ENCODE results near the gene DAAM2. TPM values are rescaled to one million over a fixed set of nuclear protein-coding genes. Genes with fewer than 3 reads are reported as not detected.

DAAM2 gene
- total RNA-seq, 4 donors from 2014 or later, result 15.7 to 31.6 (median 20.7) TPM

- TF ChIP-seq POLR2AphosphoS5 (IDR thresholded peaks at IDR 0.05), result peak in 1 of 3 donors; percentile 62
- no peak for TF ChIP-seq POLR2A (IDR thresholded peaks at IDR 0.05)
- DNase-seq, result no peak
- H3K4me1 ChIP-seq, result no peaks in the 10 kb centered on the region
- peak overlapping the region in 3 of 4 donors; percentile 54 to 74 (median 57) for H3K27ac ChIP-seq
- no peaks in the 10 kb centered on the region for H3K36me3 ChIP-seq
- no peak overlapping the region for H3K4me3 ChIP-seq
- 68% methylated on average over 4 to 6 of the region's 6 CpGs for WGBS, 2 donors (ENCODE audit: low coverage in 1 of 2)
- no peaks in the 10 kb centered on the region for H3K9me3 ChIP-seq
- in situ Hi-C loops (cut with MboI; ENCODE audit: low pct_ligation_motif_present in 1 of 4, low pct_unique_long_range_greater_than_20kb in 1 of 4, low sequenced_read_pairs in 3 of 4), result no loop called here
- intact Hi-C loops (cut with DNase I; ENCODE audit: low total_unique reads), result no loop called here
- no peaks in the 10 kb centered on the region for H3K27me3 ChIP-seq
Observed at GRCh38 chr6:39772559-39773273, 19.5 kb upstream of the DAAM2 start.

- Histone ChIP-seq H3K27me3 (no peaks in the 10 kb centered on the region), H3K36me3 (no peaks in the 10 kb centered on the region), H3K9me3 (no peaks in the 10 kb centered on the region), H3K4me3 (no peak overlapping the region), H3K4me1 (no peaks in the 10 kb centered on the region), H3K27ac (peak overlapping the region in 3 of 4 donors; percentile 54 to 74 (median 57))
- 88 to 100% methylated on average over 1 to 2 of the region's 2 CpGs for WGBS, 2 donors (ENCODE audit: low coverage in 1 of 2)
- no peak for DNase-seq
- intact Hi-C loops (cut with DNase I; ENCODE audit: low total_unique reads), result no loop called here
- in situ Hi-C loops (cut with MboI; ENCODE audit: low pct_ligation_motif_present in 1 of 4, low pct_unique_long_range_greater_than_20kb in 1 of 4, low sequenced_read_pairs in 3 of 4), result no loop called here
- TF ChIP-seq POLR2AphosphoS5 (IDR thresholded peaks at IDR 0.05) (no peak), POLR2A (IDR thresholded peaks at IDR 0.05) (no peak), CTCF (IDR thresholded peaks at IDR 0.05) (no peak), EP300 (IDR thresholded peaks at IDR 0.05; ENCODE audit: low read depth) (no peak)
Observed at GRCh38 chr6:39773782-39774181, 18.4 kb upstream of the DAAM2 start.

GRCh38 chr6:39776581-39776980, 15.6 kb upstream of the DAAM2 start:
- DNase-seq, result no peak
- Histone ChIP-seq H3K9me3 (no peaks in the 10 kb centered on the region), H3K27me3 (no peaks in the 10 kb centered on the region), H3K27ac (no peak overlapping the region), H3K4me1 (no peaks in the 10 kb centered on the region), H3K4me3 (no peak overlapping the region), H3K36me3 (no peaks in the 10 kb centered on the region)
- no peak for TF ChIP-seq POLR2A (IDR thresholded peaks at IDR 0.05)
- TF ChIP-seq EP300 (IDR thresholded peaks at IDR 0.05; ENCODE audit: low read depth), result no peak
- no peak for TF ChIP-seq POLR2AphosphoS5 (IDR thresholded peaks at IDR 0.05)
- no peak for TF ChIP-seq CTCF (IDR thresholded peaks at IDR 0.05)
- intact Hi-C loops (cut with DNase I; ENCODE audit: low total_unique reads) (no loop called here), in situ Hi-C loops (cut with MboI; ENCODE audit: low pct_ligation_motif_present in 1 of 4, low pct_unique_long_range_greater_than_20kb in 1 of 4, low sequenced_read_pairs in 3 of 4) (no loop called here)
- WGBS, 2 donors (ENCODE audit: low coverage in 1 of 2), result 47 to 78% methylated on average over 2 of the region's 2 CpGs

- Histone ChIP-seq H3K4me3 (no peak overlapping the region), H3K9me3 (no peaks in the 10 kb centered on the region), H3K27me3 (no peaks in the 10 kb centered on the region), H3K27ac (no peak overlapping the region), H3K4me1 (no peaks in the 10 kb centered on the region), H3K36me3 (no peaks in the 10 kb centered on the region)
- intact Hi-C loops (cut with DNase I; ENCODE audit: low total_unique reads) (no loop called here), in situ Hi-C loops (cut with MboI; ENCODE audit: low pct_ligation_motif_present in 1 of 4, low pct_unique_long_range_greater_than_20kb in 1 of 4, low sequenced_read_pairs in 3 of 4) (no loop called here)
- DNase-seq, result no peak
- no peak for TF ChIP-seq CTCF (IDR thresholded peaks at IDR 0.05)
- WGBS, 2 donors (ENCODE audit: low coverage in 1 of 2), result 74 to 80% methylated on average over 1 to 10 of the region's 10 CpGs
Observed at GRCh38 chr6:39777218-39777617, 15.0 kb upstream of the DAAM2 start.

- intact Hi-C loops (cut with DNase I; ENCODE audit: low total_unique reads), result no loop called here
- H3K27ac ChIP-seq, result no peak overlapping the region
- in situ Hi-C loops (cut with MboI; ENCODE audit: low pct_ligation_motif_present in 1 of 4, low pct_unique_long_range_greater_than_20kb in 1 of 4, low sequenced_read_pairs in 3 of 4), result no loop called here
Observed at GRCh38 chr6:39777661-39778060, 14.5 kb upstream of the DAAM2 start.

More at GRCh38 chr6:39777661-39778060, 14.5 kb upstream of the DAAM2 start:
- no peak for DNase-seq
- no peaks in the 10 kb centered on the region for H3K36me3 ChIP-seq
- H3K9me3 ChIP-seq, result no peaks in the 10 kb centered on the region
- no peaks in the 10 kb centered on the region for H3K27me3 ChIP-seq
- H3K4me1 ChIP-seq, result no peaks in the 10 kb centered on the region
- WGBS, 2 donors (ENCODE audit: low coverage in 1 of 2), result 70 to 79% methylated on average over 2 to 4 of the region's 4 CpGs
- H3K4me3 ChIP-seq, result no peak overlapping the region
- TF ChIP-seq POLR2AphosphoS5 (IDR thresholded peaks at IDR 0.05) (no peak), EP300 (IDR thresholded peaks at IDR 0.05; ENCODE audit: low read depth) (no peak), POLR2A (IDR thresholded peaks at IDR 0.05) (no peak), CTCF (IDR thresholded peaks at IDR 0.05) (no peak)
